Neural progenitor cell (in vitro differentiated cells): Measurements from ENCODE around the gene CREBBP.

ENCODE experiments used
- CTCF ChIP-seq: fragments of 200-600 bp; sonication (generic); IDR thresholded peaks from 2 replicates; pipeline ENCODE4 v1.5.1; 2017; ENCODE audit warnings: antibody characterized with exemption, mild to moderate bottlenecking
- EZH2phosphoT487 ChIP-seq: fragments of 200-600 bp; sonication (generic); IDR thresholded peaks from 2 replicates; pipeline ENCODE4 v1.6.1; 2017; ENCODE audit warnings: antibody characterized with exemption

- TF ChIP-seq CTCF (no peak), EZH2phosphoT487 (no peak)
These were observed 88.8 kb downstream of the CREBBP start for GRCh38 chr16:3791701-3792100.
